Measurements from ENCODE around the gene DGKZ. TPM values are rescaled to one million over a fixed set of nuclear protein-coding genes. Genes with fewer than 3 reads are reported as not detected.

The DGKZ gene
- polyA plus RNA-seq, 2 of the 4 experiments (the other 2 are of a cell fraction): 12.8 to 28.4 TPM

DNA sequence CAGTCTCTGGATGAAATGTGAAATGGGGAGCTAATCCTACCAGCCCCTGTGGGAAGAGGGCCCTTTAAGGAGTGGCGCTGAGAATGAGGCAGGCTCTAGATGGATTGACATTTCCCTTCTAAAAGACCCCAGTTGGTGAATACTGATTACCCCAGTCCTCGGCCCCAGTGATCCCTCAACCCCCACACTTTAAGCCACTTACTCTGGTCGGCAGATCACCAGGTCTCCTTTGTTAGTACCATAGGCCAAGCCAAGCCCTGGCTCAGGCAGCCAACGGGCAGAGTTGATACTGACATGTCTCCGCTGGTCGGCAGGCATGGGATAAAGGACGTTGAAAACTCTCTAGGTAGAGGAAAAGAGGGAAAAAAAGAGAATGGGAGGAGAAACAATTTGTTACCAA, 70.4 kb downstream of the DGKZ start:
- POLR2A ChIA-PET: no interaction called here

DNA sequence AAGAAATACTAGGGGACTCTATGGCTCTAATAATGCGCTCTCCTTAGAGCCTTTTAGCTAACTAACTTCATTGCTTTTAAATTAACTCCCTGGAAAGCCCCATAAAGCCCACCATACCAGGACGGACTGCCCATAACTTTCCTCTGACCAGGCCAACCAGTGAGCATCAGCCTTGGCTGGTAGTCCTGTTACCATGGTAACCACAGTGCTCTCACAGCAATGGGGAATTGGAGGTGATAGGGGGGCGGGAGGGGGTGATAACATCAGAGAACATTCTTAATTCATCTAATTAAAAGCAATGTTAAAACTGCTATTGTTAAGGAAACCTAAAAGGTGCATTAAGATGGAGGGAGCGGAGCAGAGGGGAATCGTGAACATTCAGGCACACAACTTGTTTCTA, 71.5 kb downstream of the DGKZ start:
- 92% methylated on average over 5 of the region's 5 CpGs for WGBS (ENCODE audit: missing lambda C conversion rate)
- CTCF ChIA-PET: interaction anchor here (1.0 to 1.3 kb wide), 2 partner anchors 9 to 27 kb away, joined by 4 read pairs; partner anchors contain the start of gene CHRM4

More for the DNA sequence above, 70.4 kb downstream of the DGKZ start:
- Histone ChIP-seq H3K4me2 (no peak overlapping the region), H3K9me3 (no peaks in the 10 kb centered on the region), H3K27ac (no peak overlapping the region), H3K4me3 (no peak overlapping the region), H3K4me1 (peaks cover 16% of the 10 kb centered on the region)
- FAIRE-seq (no peak), ATAC-seq (no peak), DNase-seq (ENCODE audit: low read depth in 1 of 2, low spot score in 1 of 2) (no peak)
- CTCF ChIA-PET: interaction anchor here (0.6 to 1.2 kb wide), 2 partner anchors 28 to 99 kb away, joined by 3 read pairs; no protein-coding TSS in a partner anchor
- WGBS (ENCODE audit: missing lambda C conversion rate): 88% methylated on average over 7 of the region's 7 CpGs
- TF ChIP-seq RAD21 (conservative IDR thresholded peaks at IDR 0.05 in 1 of 2, IDR thresholded peaks at IDR 0.05 in 1 of 2): no peak
- TF ChIP-seq RFX5 (IDR thresholded peaks at IDR 0.05): no peak
- TF ChIP-seq, protein P1, sequence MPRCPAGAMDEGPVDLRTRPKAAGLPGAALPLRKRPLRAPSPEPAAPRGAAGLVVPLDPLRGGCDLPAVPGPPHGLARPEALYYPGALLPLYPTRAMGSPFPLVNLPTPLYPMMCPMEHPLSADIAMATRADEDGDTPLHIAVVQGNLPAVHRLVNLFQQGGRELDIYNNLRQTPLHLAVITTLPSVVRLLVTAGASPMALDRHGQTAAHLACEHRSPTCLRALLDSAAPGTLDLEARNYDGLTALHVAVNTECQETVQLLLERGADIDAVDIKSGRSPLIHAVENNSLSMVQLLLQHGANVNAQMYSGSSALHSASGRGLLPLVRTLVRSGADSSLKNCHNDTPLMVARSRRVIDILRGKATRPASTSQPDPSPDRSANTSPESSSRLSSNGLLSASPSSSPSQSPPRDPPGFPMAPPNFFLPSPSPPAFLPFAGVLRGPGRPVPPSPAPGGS (IDR thresholded peaks at IDR 0.05): no peak
- no peak for TF ChIP-seq EP300 (IDR thresholded peaks at IDR 0.05)
- TF ChIP-seq, protein P2, sequence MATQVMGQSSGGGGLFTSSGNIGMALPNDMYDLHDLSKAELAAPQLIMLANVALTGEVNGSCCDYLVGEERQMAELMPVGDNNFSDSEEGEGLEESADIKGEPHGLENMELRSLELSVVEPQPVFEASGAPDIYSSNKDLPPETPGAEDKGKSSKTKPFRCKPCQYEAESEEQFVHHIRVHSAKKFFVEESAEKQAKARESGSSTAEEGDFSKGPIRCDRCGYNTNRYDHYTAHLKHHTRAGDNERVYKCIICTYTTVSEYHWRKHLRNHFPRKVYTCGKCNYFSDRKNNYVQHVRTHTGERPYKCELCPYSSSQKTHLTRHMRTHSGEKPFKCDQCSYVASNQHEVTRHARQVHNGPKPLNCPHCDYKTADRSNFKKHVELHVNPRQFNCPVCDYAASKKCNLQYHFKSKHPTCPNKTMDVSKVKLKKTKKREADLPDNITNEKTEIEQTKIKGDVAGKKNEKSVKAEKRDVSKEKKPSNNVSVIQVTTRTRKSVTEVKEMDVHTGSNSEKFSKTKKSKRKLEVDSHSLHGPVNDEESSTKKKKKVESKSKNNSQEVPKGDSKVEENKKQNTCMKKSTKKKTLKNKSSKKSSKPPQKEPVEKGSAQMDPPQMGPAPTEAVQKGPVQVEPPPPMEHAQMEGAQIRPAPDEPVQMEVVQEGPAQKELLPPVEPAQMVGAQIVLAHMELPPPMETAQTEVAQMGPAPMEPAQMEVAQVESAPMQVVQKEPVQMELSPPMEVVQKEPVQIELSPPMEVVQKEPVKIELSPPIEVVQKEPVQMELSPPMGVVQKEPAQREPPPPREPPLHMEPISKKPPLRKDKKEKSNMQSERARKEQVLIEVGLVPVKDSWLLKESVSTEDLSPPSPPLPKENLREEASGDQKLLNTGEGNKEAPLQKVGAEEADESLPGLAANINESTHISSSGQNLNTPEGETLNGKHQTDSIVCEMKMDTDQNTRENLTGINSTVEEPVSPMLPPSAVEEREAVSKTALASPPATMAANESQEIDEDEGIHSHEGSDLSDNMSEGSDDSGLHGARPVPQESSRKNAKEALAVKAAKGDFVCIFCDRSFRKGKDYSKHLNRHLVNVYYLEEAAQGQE (IDR thresholded peaks at IDR 0.05): no peak
- TF ChIP-seq PHF8 (IDR thresholded peaks at IDR 0.05; ENCODE audit: borderline replicate concordance, low read depth): no peak
- TF ChIP-seq NR3C1 (IDR thresholded peaks at IDR 0.05): no peak
- TF ChIP-seq ESRRA (IDR thresholded peaks at IDR 0.05; ENCODE audit: borderline replicate concordance, low read length): no peak
- TF ChIP-seq, protein P3, sequence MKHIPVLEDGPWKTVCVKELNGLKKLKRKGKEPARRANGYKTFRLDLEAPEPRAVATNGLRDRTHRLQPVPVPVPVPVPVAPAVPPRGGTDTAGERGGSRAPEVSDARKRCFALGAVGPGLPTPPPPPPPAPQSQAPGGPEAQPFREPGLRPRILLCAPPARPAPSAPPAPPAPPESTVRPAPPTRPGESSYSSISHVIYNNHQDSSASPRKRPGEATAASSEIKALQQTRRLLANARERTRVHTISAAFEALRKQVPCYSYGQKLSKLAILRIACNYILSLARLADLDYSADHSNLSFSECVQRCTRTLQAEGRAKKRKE (CRISPR knock-in tag; IDR thresholded peaks at IDR 0.05; ENCODE audit: low read depth): no peak
- no peak for TF ChIP-seq HOXA7 (CRISPR knock-in tag; IDR thresholded peaks at IDR 0.05)
- no peak for TF ChIP-seq HOXB13 (CRISPR knock-in tag; IDR thresholded peaks at IDR 0.05; ENCODE audit: low read depth)
- TF ChIP-seq TFCP2L1 (CRISPR knock-in tag; IDR thresholded peaks at IDR 0.05): no peak
- no peak for TF ChIP-seq NPAS2 (CRISPR knock-in tag; IDR thresholded peaks at IDR 0.05; ENCODE audit: borderline replicate concordance)

More for the DNA sequence above, 71.5 kb downstream of the DGKZ start:
- Histone ChIP-seq H3K9me3 (no peaks in the 10 kb centered on the region), H3K4me3 (no peak overlapping the region), H3K4me2 (no peak overlapping the region), H3K27ac (no peak overlapping the region), H3K4me1 (peaks cover 9% of the 10 kb centered on the region)
- DNase-seq (ENCODE audit: low read depth in 1 of 2, low spot score in 1 of 2) (no peak), FAIRE-seq (no peak), ATAC-seq (no peak)
- POLR2A ChIA-PET: no interaction called here
- TF ChIP-seq, protein P3 (CRISPR knock-in tag; IDR thresholded peaks at IDR 0.05; ENCODE audit: low read depth): no peak
- no peak for TF ChIP-seq SMC3 (IDR thresholded peaks at IDR 0.05)
- TF ChIP-seq, protein P4, sequence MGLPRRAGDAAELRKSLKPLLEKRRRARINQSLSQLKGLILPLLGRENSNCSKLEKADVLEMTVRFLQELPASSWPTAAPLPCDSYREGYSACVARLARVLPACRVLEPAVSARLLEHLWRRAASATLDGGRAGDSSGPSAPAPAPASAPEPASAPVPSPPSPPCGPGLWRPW (IDR thresholded peaks at IDR 0.05): no peak
- no peak for TF ChIP-seq CBX2 (IDR thresholded peaks at IDR 0.05; ENCODE audit: borderline replicate concordance, low read depth)
- TF ChIP-seq, protein P5, sequence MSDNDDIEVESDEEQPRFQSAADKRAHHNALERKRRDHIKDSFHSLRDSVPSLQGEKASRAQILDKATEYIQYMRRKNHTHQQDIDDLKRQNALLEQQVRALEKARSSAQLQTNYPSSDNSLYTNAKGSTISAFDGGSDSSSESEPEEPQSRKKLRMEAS (IDR thresholded peaks at IDR 0.05): no peak
- TF ChIP-seq RCOR1 (IDR thresholded peaks at IDR 0.05; ENCODE audit: low read depth, low read length): no peak
